Measurements from ENCODE around the gene PLXNA2. TPM values are rescaled to one million over a fixed set of nuclear protein-coding genes. Genes with fewer than 3 reads are reported as not detected.

The PLXNA2 gene
- total and polyA plus RNA-seq, 2 of the 8 experiments (the other 6 are each of a cell fraction or from before 2014, with no cell fraction given), result 0.33 to 1.5 TPM

DNA sequence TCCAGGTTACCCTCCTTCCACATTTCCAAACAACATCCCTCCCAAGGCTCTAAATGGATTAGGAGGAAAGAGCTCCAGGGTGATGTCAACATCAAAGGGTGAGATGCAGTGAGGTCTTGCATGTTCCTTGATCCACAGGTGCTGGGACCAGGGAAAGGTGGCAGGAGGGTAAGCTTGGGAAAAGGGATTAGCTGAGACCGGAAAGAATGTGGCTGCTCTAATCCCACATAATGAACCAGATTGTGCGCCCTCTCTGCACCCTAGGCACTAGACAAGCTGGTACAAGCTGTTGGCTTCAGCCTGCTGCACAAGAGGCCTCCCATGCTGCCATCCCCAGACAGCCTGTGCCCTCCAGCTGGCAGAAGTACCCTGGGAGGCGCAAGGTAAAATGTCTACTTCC, 34.9 kb downstream of the PLXNA2 start:
- Histone ChIP-seq H3K4me3 (ENCODE audit: extremely low read depth in 1 of 4, insufficient read depth in 2 of 4, low read depth in 3 of 4, low read length in 4 of 4) (no peak overlapping the region), H3K79me1 (ENCODE audit: low read depth, low read length) (no peaks in the 10 kb centered on the region), H2BK120ac (replicated peaks; ENCODE audit: low read depth, low read length) (no peak overlapping the region), H3K4me2 (ENCODE audit: insufficient read depth in 1 of 2, low read depth in 2 of 2, low read length in 2 of 2) (no peak overlapping the region), H3K23me2 (ENCODE audit: low read depth, low read length) (no peaks in the 10 kb centered on the region), H2BK12ac (ENCODE audit: low read depth, low read length) (no peak overlapping the region), H4K91ac (replicated peaks; ENCODE audit: insufficient read length, low read length) (no peak overlapping the region), H2BK20ac (ENCODE audit: low read length) (no peak overlapping the region), H3K18ac (ENCODE audit: extremely low read depth, low read length) (no peak overlapping the region), H3K27ac (ENCODE audit: low read depth, low read length) (no peak overlapping the region), H3K14ac (ENCODE audit: insufficient read length) (no peak overlapping the region), H3K36me3 (ENCODE audit: control insufficient read depth in 2 of 4, insufficient read depth in 4 of 4, low read length in 3 of 4) (no peaks in the 10 kb centered on the region), H3K4me1 (replicated peaks in 1 of 4; ENCODE audit: control insufficient read depth in 3 of 4, insufficient read depth in 4 of 4, low read length in 3 of 4) (peaks cover 0 to 2% (median 0%) of the 10 kb centered on the region in 4 experiments; a peak in 1 of 7 replicates), H2BK15ac (ENCODE audit: low read length) (no peak overlapping the region), H2BK5ac (ENCODE audit: low read depth, low read length) (no peak overlapping the region), H3K9me3 (ENCODE audit: insufficient read depth in 2 of 2, low read depth in 1 of 2, low read length in 1 of 2) (no peaks in the 10 kb centered on the region), H3K27me3 (replicated peaks in 1 of 4; ENCODE audit: control insufficient read depth in 3 of 4, extremely low read depth in 1 of 4, insufficient read depth in 3 of 4, low read length in 3 of 4) (no peaks in the 10 kb centered on the region), H3K4ac (replicated peaks; ENCODE audit: insufficient read length, low read depth, low read length) (no peak overlapping the region), H3K23ac (ENCODE audit: insufficient read length) (no peak overlapping the region), H3K56ac (replicated peaks; ENCODE audit: insufficient read length, low read depth, low read length) (no peak overlapping the region), H4K5ac (ENCODE audit: insufficient read length, low read depth, low read length) (no peak overlapping the region), H2AFZ (ENCODE audit: low read length) (no peak overlapping the region), H4K20me1 (replicated peaks in 1 of 2; ENCODE audit: control insufficient read depth in 1 of 2, insufficient read depth in 2 of 2, low read length in 2 of 2) (no peaks in the 10 kb centered on the region), H2AK5ac (ENCODE audit: low read depth, low read length) (no peak overlapping the region), H4K8ac (ENCODE audit: extremely low read depth, insufficient read depth, low read length) (no peak overlapping the region), H3K79me2 (ENCODE audit: control insufficient read depth in 1 of 2, insufficient read depth in 2 of 2, low read length in 2 of 2) (no peaks in the 10 kb centered on the region), H3K9ac (replicated peaks in 1 of 4; ENCODE audit: extremely low read depth in 1 of 4, low read depth in 3 of 4, low read length in 3 of 4) (no peak overlapping the region)
- TF ChIP-seq POLR2AphosphoS5 (IDR thresholded peaks at IDR 0.05; ENCODE audit: low read depth, low read length) (no peak), CHD1 (IDR thresholded peaks at IDR 0.05; ENCODE audit: low read depth, low read length) (no peak), KDM1A (IDR thresholded peaks at IDR 0.05; ENCODE audit: borderline replicate concordance, low read length) (no peak), JUN (IDR thresholded peaks at IDR 0.05; ENCODE audit: low read depth, low read length) (no peak), KDM5A (IDR thresholded peaks at IDR 0.05; ENCODE audit: low read length) (no peak), SAP30 (IDR thresholded peaks at IDR 0.05; ENCODE audit: insufficient read depth, insufficient replicate concordance, low read length) (no peak), MAFK (IDR thresholded peaks at IDR 0.05; ENCODE audit: low read depth, low read length) (no peak), CTBP2 (IDR thresholded peaks at IDR 0.05; ENCODE audit: borderline replicate concordance, insufficient read depth, insufficient read length, low read length) (no peak), SUZ12 (IDR thresholded peaks at IDR 0.05; ENCODE audit: low read length) (no peak), FOSL1 (IDR thresholded peaks at IDR 0.05; ENCODE audit: insufficient read depth, low read depth, low read length) (no peak), TAF1 (IDR thresholded peaks at IDR 0.05; ENCODE audit: low read depth, low read length) (no peak), BACH1 (IDR thresholded peaks at IDR 0.05; ENCODE audit: low read length) (no peak), RBBP5 (IDR thresholded peaks at IDR 0.05; ENCODE audit: borderline replicate concordance, low read depth, low read length) (no peak)
- ChIA-PET CTCF (ENCODE audit: partially characterized antibody) (interaction anchor here (1.1 to 1.6 kb wide), 3 partner anchors 24 to 187 kb away, joined by 3 to 6 read pairs (median 4); no protein-coding TSS in a partner anchor), POLR2A (ENCODE audit: partially characterized antibody) (interaction anchor here (0.8 kb wide), 1 partner anchor 43 kb away, joined by 3 read pairs; no protein-coding TSS in a partner anchor)
- WGBS, 2 experiments (ENCODE audit: extremely low coverage in 1 of 2, insufficient coverage in 1 of 2, insufficient read length in 1 of 2, insufficient replicate concordance in 2 of 2, low coverage in 1 of 2, low lambda C conversion rate in 2 of 2, missing lambda C conversion rate in 1 of 2), result 78% methylated on average over 3 of the region's 3 CpGs; no CpG with 5 or more reads in 1 of the 2 experiments
- no peak for FAIRE-seq
- no peak for DNase-seq (ENCODE audit: low read depth in 1 of 2, low spot score in 2 of 2)
